Gastroesophageal sphincter (tissue), 3 donors: ENCODE results near the gene ZCCHC4.
"Not testable (repeated sequence)": the region's sequence is repeated elsewhere in the genome, so short reads cannot be mapped to it uniquely, and the experiment has no call there.

Source experiments
- CTCF ChIP-seq, 4 experiments: fragments of 200-600 bp in 2 of 4; fragments of 450-650 bp in 2 of 4; sonication (generic) in 1 of 4; IDR thresholded peaks; one replicate each; pipeline ENCODE4 v1.5.1; 2017 to 2019; ENCODE audit warnings: antibody characterized with exemption in 4 of 4, mild to moderate bottlenecking in 2 of 4, moderate library complexity in 2 of 4
- POLR2A ChIP-seq, 2 donors: fragments of 450-650 bp; IDR thresholded peaks; one replicate each; pipeline ENCODE4 v1.6.1; 2017; ENCODE audit warnings: antibody characterized with exemption in 2 of 2, mild to moderate bottlenecking in 2 of 2, moderate library complexity in 1 of 2
- POLR2AphosphoS5 ChIP-seq: sonication (generic); formaldehyde crosslinking; IDR thresholded peaks from one replicate; pipeline ENCODE4 v1.6.1; 2017; ENCODE audit warnings: antibody characterized with exemption

DNA sequence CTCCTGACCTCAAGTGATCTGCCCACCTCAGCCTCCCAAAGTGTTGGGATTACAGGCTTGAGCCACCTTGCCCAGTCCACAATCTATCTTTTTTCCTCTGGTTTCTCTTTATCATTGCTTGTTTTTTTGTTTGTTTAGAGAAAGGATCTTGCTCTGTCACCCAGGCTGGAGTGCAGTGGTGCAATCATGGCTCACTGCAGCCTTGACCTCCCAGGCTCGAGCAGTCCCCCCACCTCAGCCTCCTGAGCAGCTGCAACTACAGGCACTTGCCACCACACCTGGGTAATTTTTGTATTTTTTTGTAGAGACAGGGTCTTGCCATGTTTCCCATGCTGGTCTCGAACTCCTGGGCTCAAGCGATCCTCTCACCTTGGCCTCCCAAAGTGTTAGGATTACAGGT, 15.9 kb downstream of the ZCCHC4 start:
- not testable (repeated sequence) for TF ChIP-seq CTCF (IDR thresholded peaks at IDR 0.05); POLR2A (IDR thresholded peaks at IDR 0.05); POLR2AphosphoS5
